GM23248 (cell line): ENCODE measurements around the gene PEX6. TPM values are rescaled to one million over a fixed set of nuclear protein-coding genes. Genes with fewer than 3 reads are reported as not detected.
A peak's percentile ranks its signal among the peaks of the same experiment; 100 is the strongest.

Experiments used
- DNase-seq: peaks from one replicate; pipeline ENCODE4 v3.0.0-alpha.2; 2015
- H2AFZ ChIP-seq: fragments of 200-600 bp; sonication (generic); 2 replicates; pipeline ENCODE4 v1.6.1; 2016; ENCODE audit warnings: antibody characterized with exemption
- H3F3A ChIP-seq: fragments of 200-600 bp; sonication (generic); 2 replicates; pipeline ENCODE4 v1.6.1; 2016; ENCODE audit warnings: mild to moderate bottlenecking, antibody characterized with exemption, mixed run types; ENCODE audit not compliant: insufficient read depth
- H3K27ac ChIP-seq: fragments of 200-600 bp; sonication (generic); 2 replicates; pipeline ENCODE4 v1.5.1; 2016; ENCODE audit warnings: mild to moderate bottlenecking
- H3K27me3 ChIP-seq: fragments of 200-600 bp; sonication (generic); replicated peaks from 2 replicates; pipeline ENCODE4 v1.6.1; 2016; ENCODE audit warnings: mild to moderate bottlenecking; ENCODE audit not compliant: insufficient read depth
- H3K36me3 ChIP-seq: fragments of 200-600 bp; sonication (generic); 2 replicates; pipeline ENCODE4 v1.6.1; 2016; ENCODE audit warnings: low read depth, mild to moderate bottlenecking
- H3K4me1 ChIP-seq: fragments of 200-600 bp; sonication (generic); 2 replicates; pipeline ENCODE4 v1.6.1; 2016; ENCODE audit warnings: mild to moderate bottlenecking; ENCODE audit not compliant: insufficient read depth
- H3K4me2 ChIP-seq: fragments of 200-600 bp; sonication (generic); one replicate; pipeline ENCODE4 v1.6.1; 2016; ENCODE audit warnings: mild to moderate bottlenecking; ENCODE audit not compliant: unreplicated experiment
- H3K4me3 ChIP-seq: fragments of 200-600 bp; sonication (generic); 2 replicates; pipeline ENCODE4 v1.5.1; 2016; ENCODE audit warnings: mild to moderate bottlenecking
- H3K79me2 ChIP-seq: fragments of 200-600 bp; sonication (generic); 2 replicates; pipeline ENCODE4 v1.6.1; 2016; ENCODE audit warnings: mild to moderate bottlenecking; ENCODE audit not compliant: insufficient read depth
- H3K9ac ChIP-seq: fragments of 200-600 bp; sonication (generic); 2 replicates; pipeline ENCODE4 v1.6.1; 2016; ENCODE audit warnings: mild to moderate bottlenecking
- H3K9me2 ChIP-seq: fragments of 200-600 bp; sonication (generic); 2 replicates; pipeline ENCODE4 v1.6.1; 2016; ENCODE audit warnings: mixed run types, mild to moderate bottlenecking, moderate library complexity; ENCODE audit not compliant: insufficient read depth
- H3K9me3 ChIP-seq: fragments of 200-600 bp; sonication (generic); one replicate; pipeline ENCODE4 v1.6.1; 2017; ENCODE audit warnings: low read depth
- H4K20me1 ChIP-seq: fragments of 200-600 bp; sonication (generic); 2 replicates; pipeline ENCODE4 v1.6.0; 2016; ENCODE audit not compliant: insufficient read depth
- EZH2 ChIP-seq: fragments of 200-600 bp; sonication (generic); IDR thresholded peaks from 2 replicates; pipeline ENCODE4 v1.6.1; 2018; ENCODE audit warnings: antibody characterized with exemption, mild to moderate bottlenecking; ENCODE audit not compliant: insufficient read depth, poor library complexity, severe bottlenecking
- EZH2phosphoT487 ChIP-seq: fragments of 200-600 bp; sonication (generic); IDR thresholded peaks from 2 replicates; pipeline ENCODE4 v1.6.1; 2018; ENCODE audit warnings: antibody characterized with exemption, moderate library complexity, mild to moderate bottlenecking, low read depth; ENCODE audit not compliant: insufficient read depth
- WGBS, 2 experiments: methylation state at CpG; one replicate each; pipeline ENCODE4 v1.1.6; 2015 to 2017; ENCODE audit warnings: low lambda C conversion rate in 2 of 2, low coverage in 1 of 2; ENCODE audit errors: missing lambda C conversion rate in 2 of 2; 5-methylcytosine and 5-hydroxymethylcytosine counted together
- in situ Hi-C: fragments of 300-500 bp; cut with MboI; formaldehyde crosslinking; loops from 2 replicates; pipeline ENCODE4 v1.15.0; 2020
- polyA plus RNA-seq: library from polyadenylated mRNA; unstranded; fragments of >200 nt; fragmentation: Nextera tagmentation; extraction: Ambion mirVana; gene quantifications from 2 replicates; pipeline ENCODE4 v1.2.1, GENCODE V29; 2016
- total RNA-seq: library from RNA; depleted of rRNA; stranded (reverse); fragments of >200 nt; shearing (Covaris generic); gene quantifications from 2 replicates; pipeline ENCODE4 v1.2.3, GENCODE V29; 2014

Gene PEX6
- total and polyA plus RNA-seq, 2 experiments from 2014 or later = 12.5 to 44.2 TPM

GRCh38 chr6:42929821-42930360, 49.1 kb downstream of the PEX6 start:
- H3K27me3 ChIP-seq = no peaks in the 10 kb centered on the region

GRCh38 chr6:42928986-42929820, 49.8 kb downstream of the PEX6 start, which contains the start of gene CNPY3:
TSS of gene CNPY3 (plus strand) at chr6:42929480. CDS start at chr6:42929571, 91 bp downstream.
- Histone ChIP-seq H3K9me2 (no peaks in the 10 kb centered on the region), H3F3A (peaks cover 32% of the 10 kb centered on the region), H2AFZ (peak within 1 kb of the TSS; percentile 96), H3K4me1 (peaks cover 13% of the 10 kb centered on the region), H3K9ac (peak within 1 kb of the TSS; percentile 84), H3K79me2 (peaks cover 41% of the 10 kb centered on the region), H3K4me3 (peak within 1 kb of the TSS; percentile 86), H3K36me3 (no peaks in the 10 kb centered on the region), H3K9me3 (no peaks in the 10 kb centered on the region), H3K4me2 (peak within 1 kb of the TSS; percentile 95), H3K27ac (peak within 1 kb of the TSS; percentile 94), H4K20me1 (no peaks in the 10 kb centered on the region), H3K27me3 (no peaks in the 10 kb centered on the region)
- in situ Hi-C loops = no loop called here
- no peak for TF ChIP-seq EZH2phosphoT487
- no peak for TF ChIP-seq EZH2
- DNase-seq = peak; percentile 98
- 0 to 1% methylated on average over 62 to 63 of the region's 63 CpGs for WGBS, 2 experiments

More at GRCh38 chr6:42929821-42930360, 49.1 kb downstream of the PEX6 start:
- no peaks in the 10 kb centered on the region for H3K9me3 ChIP-seq
- H3K27ac ChIP-seq = peak overlapping the region; percentile 94
- peak overlapping the region; percentile 95 for H3K4me2 ChIP-seq
- in situ Hi-C loops = no loop called here
- peaks cover 32% of the 10 kb centered on the region for H3F3A ChIP-seq
- H3K4me3 ChIP-seq = peak overlapping the region; percentile 86
- peaks cover 47% of the 10 kb centered on the region for H3K79me2 ChIP-seq
- H4K20me1 ChIP-seq = no peaks in the 10 kb centered on the region
- H3K9ac ChIP-seq = peak overlapping the region; percentile 84
- no peaks in the 10 kb centered on the region for H3K36me3 ChIP-seq
- DNase-seq = peak; percentile 87
- H3K4me1 ChIP-seq = peaks cover 13% of the 10 kb centered on the region
- no peak for TF ChIP-seq EZH2phosphoT487
- TF ChIP-seq EZH2 = no peak
- H2AFZ ChIP-seq = peak overlapping the region; percentile 96
- WGBS, 2 experiments = 2 to 4% methylated on average over 13 of the region's 16 CpGs
- no peaks in the 10 kb centered on the region for H3K9me2 ChIP-seq

DNA sequence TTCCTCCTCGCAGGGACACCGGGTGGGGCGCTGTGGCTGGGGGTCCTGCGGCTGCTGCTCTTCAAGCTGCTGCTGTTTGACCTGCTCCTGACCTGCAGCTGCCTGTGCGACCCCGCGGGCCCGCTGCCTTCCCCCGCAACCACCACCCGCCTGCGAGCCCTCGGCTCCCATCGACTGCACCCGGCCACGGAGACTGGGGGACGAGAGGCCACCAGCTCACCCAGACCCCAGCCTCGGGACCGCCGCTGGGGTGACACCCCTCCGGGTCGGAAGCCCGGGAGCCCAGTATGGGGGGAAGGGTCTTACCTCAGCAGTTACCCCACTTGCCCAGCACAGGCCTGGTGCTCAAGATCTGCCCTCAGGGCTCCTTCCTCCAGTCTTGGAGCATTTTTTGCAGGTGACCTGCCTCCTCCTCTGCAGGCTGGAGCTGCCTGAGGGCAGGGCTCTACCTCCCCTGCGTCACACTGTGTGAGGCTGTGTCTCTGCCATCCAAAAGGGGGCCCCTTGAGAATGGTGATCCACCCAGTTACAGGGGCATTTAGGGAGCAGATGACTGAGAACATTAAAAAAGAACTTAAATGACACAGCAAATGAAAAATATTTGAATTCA, 53.6 kb downstream of the PEX6 start:
- H4K20me1 ChIP-seq = no peaks in the 10 kb centered on the region
- 38 to 50% methylated on average over 2 to 15 of the region's 23 CpGs for WGBS, 2 experiments
- H2AFZ ChIP-seq = no peak overlapping the region
- no peak overlapping the region for H3K4me2 ChIP-seq
- no peak for TF ChIP-seq EZH2
- no peak for TF ChIP-seq EZH2phosphoT487
- H3F3A ChIP-seq = peaks cover 16% of the 10 kb centered on the region
- no peaks in the 10 kb centered on the region for H3K36me3 ChIP-seq
- H3K9ac ChIP-seq = no peak overlapping the region
- in situ Hi-C loops = no loop called here
- peaks cover 2% of the 10 kb centered on the region for H3K79me2 ChIP-seq
- H3K4me3 ChIP-seq = no peak overlapping the region
- H3K27ac ChIP-seq = no peak overlapping the region
- H3K9me2 ChIP-seq = no peaks in the 10 kb centered on the region
- no peaks in the 10 kb centered on the region for H3K27me3 ChIP-seq
- peaks cover 5% of the 10 kb centered on the region for H3K4me1 ChIP-seq
- DNase-seq = no peak
- H3K9me3 ChIP-seq = no peaks in the 10 kb centered on the region

- no peaks in the 10 kb centered on the region for H3K36me3 ChIP-seq
- no peak overlapping the region for H3K4me2 ChIP-seq
- no peak overlapping the region for H3K27ac ChIP-seq
- WGBS, 2 experiments = 82 to 87% methylated on average over 2 of the region's 2 CpGs
- H2AFZ ChIP-seq = no peak overlapping the region
- H4K20me1 ChIP-seq = no peaks in the 10 kb centered on the region
- H3K9me2 ChIP-seq = no peaks in the 10 kb centered on the region
- TF ChIP-seq EZH2 (no peak), EZH2phosphoT487 (no peak)
- H3K9ac ChIP-seq = no peak overlapping the region
- no peaks in the 10 kb centered on the region for H3K27me3 ChIP-seq
- no peak overlapping the region for H3K4me3 ChIP-seq
- peak; percentile 12 for DNase-seq
- H3F3A ChIP-seq = peaks cover 6% of the 10 kb centered on the region; the same call in 1 of the 2 replicates
- no peaks in the 10 kb centered on the region for H3K79me2 ChIP-seq
- H3K9me3 ChIP-seq = no peaks in the 10 kb centered on the region
- in situ Hi-C loops = no loop called here
- peaks cover 6% of the 10 kb centered on the region for H3K4me1 ChIP-seq
These were observed 55.3 kb downstream of the PEX6 start for GRCh38 chr6:42923666-42924065.
